Loucy (cell line): ENCODE data around the gene FAHD1.

Experiments
- H2AFZ ChIP-seq: fragments of 200-600 bp; sonication (generic); 2 replicates; pipeline ENCODE4 v1.6.0; 2016; ENCODE audit warnings: antibody characterized with exemption, mild to moderate bottlenecking, low read length, moderate library complexity
- H3F3A ChIP-seq: fragments of 200-600 bp; 2 replicates; pipeline ENCODE4 v1.6.0; 2016; ENCODE audit warnings: antibody characterized with exemption, low read depth, mild to moderate bottlenecking
- H3K27me3 ChIP-seq: fragments of 200-600 bp; sonication (generic); 2 replicates; pipeline ENCODE4 v1.6.1; 2014; ENCODE audit warnings: low read length, mild to moderate bottlenecking; ENCODE audit not compliant: insufficient read depth, poor library complexity, severe bottlenecking
- H3K36me3 ChIP-seq: fragments of 200-600 bp; sonication (generic); 2 replicates; pipeline ENCODE4 v1.6.1; 2016; ENCODE audit warnings: low read length; ENCODE audit not compliant: insufficient read depth
- H3K4me1 ChIP-seq: fragments of 200-600 bp; sonication (generic); 2 replicates; pipeline ENCODE4 v1.5.1; 2014; ENCODE audit warnings: low read length, mild to moderate bottlenecking; ENCODE audit not compliant: insufficient read depth, poor library complexity, severe bottlenecking
- H3K4me2 ChIP-seq: fragments of 200-600 bp; sonication (generic); 2 replicates; pipeline ENCODE4 v1.6.0; 2014; ENCODE audit warnings: antibody characterized with exemption, low read length, low read depth, mild to moderate bottlenecking; ENCODE audit not compliant: poor library complexity, severe bottlenecking
- H3K4me3 ChIP-seq: fragments of 200-600 bp; sonication (generic); 2 replicates; pipeline ENCODE4 v1.5.1; 2014; ENCODE audit warnings: low read length, mild to moderate bottlenecking, mixed read lengths; ENCODE audit not compliant: poor library complexity, severe bottlenecking
- H3K79me2 ChIP-seq: fragments of 200-600 bp; sonication (generic); 2 replicates; pipeline ENCODE4 v1.6.1; 2014; ENCODE audit warnings: low read length; ENCODE audit not compliant: insufficient read depth
- H3K9ac ChIP-seq: fragments of 200-600 bp; sonication (generic); 2 replicates; pipeline ENCODE4 v1.6.0; 2014; ENCODE audit warnings: mild to moderate bottlenecking, low read depth, low read length, moderate library complexity; ENCODE audit not compliant: poor library complexity, severe bottlenecking
- H3K9me2 ChIP-seq: fragments of 200-600 bp; sonication (generic); replicated peaks from 2 replicates; pipeline ENCODE4 v1.6.1; 2016; ENCODE audit warnings: low read depth, low read length, mixed read lengths
- H3K9me3 ChIP-seq: fragments of 200-600 bp; sonication (generic); 2 replicates; pipeline ENCODE4 v1.6.1; 2014; ENCODE audit warnings: mild to moderate bottlenecking, antibody characterized with exemption, low read length, low read depth; ENCODE audit not compliant: insufficient read depth
- H4K20me1 ChIP-seq: fragments of 200-600 bp; sonication (generic); 2 replicates; pipeline ENCODE4 v1.6.0; 2014; ENCODE audit warnings: antibody characterized with exemption, low read length, mild to moderate bottlenecking; ENCODE audit not compliant: insufficient read depth, poor library complexity, severe bottlenecking
- EZH2phosphoT487 ChIP-seq: fragments of 200-600 bp; IDR thresholded peaks from 2 replicates; pipeline ENCODE4 v1.6.1; 2018; ENCODE audit warnings: antibody characterized with exemption, mild to moderate bottlenecking, moderate library complexity, borderline replicate concordance
- TF ChIP-seq, protein P1 (sequence below): fragments of 200-600 bp; sonication (generic); conservative IDR thresholded peaks from 2 replicates; pipeline ENCODE4 v1.5.1; 2014; ENCODE audit warnings: mild to moderate bottlenecking, antibody characterized with exemption, low read length

The FAHD1 gene

GRCh38 chr16:1790611-1791255 is 36.3 kb upstream of the FAHD1 start:
- H3K4me1 ChIP-seq, result no peaks in the 10 kb centered on the region

GRCh38 chr16:1791256-1791942 is 35.6 kb upstream of the FAHD1 start:
- H3F3A ChIP-seq, result no peaks in the 10 kb centered on the region
- H3K4me1 ChIP-seq, result no peaks in the 10 kb centered on the region
- no peaks in the 10 kb centered on the region for H3K36me3 ChIP-seq
- H3K27me3 ChIP-seq, result no peaks in the 10 kb centered on the region
- no peak overlapping the region for H2AFZ ChIP-seq
- no peaks in the 10 kb centered on the region for H3K9me3 ChIP-seq
- no peaks in the 10 kb centered on the region for H4K20me1 ChIP-seq
- TF ChIP-seq EZH2phosphoT487, result no peak
- TF ChIP-seq, protein P1, sequence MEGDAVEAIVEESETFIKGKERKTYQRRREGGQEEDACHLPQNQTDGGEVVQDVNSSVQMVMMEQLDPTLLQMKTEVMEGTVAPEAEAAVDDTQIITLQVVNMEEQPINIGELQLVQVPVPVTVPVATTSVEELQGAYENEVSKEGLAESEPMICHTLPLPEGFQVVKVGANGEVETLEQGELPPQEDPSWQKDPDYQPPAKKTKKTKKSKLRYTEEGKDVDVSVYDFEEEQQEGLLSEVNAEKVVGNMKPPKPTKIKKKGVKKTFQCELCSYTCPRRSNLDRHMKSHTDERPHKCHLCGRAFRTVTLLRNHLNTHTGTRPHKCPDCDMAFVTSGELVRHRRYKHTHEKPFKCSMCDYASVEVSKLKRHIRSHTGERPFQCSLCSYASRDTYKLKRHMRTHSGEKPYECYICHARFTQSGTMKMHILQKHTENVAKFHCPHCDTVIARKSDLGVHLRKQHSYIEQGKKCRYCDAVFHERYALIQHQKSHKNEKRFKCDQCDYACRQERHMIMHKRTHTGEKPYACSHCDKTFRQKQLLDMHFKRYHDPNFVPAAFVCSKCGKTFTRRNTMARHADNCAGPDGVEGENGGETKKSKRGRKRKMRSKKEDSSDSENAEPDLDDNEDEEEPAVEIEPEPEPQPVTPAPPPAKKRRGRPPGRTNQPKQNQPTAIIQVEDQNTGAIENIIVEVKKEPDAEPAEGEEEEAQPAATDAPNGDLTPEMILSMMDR, result no peak
- H3K9ac ChIP-seq, result no peak overlapping the region
- H3K4me3 ChIP-seq, result no peak overlapping the region
- no peak overlapping the region for H3K4me2 ChIP-seq
- H3K9me2 ChIP-seq, result no peaks in the 10 kb centered on the region
- no peaks in the 10 kb centered on the region for H3K79me2 ChIP-seq

More at GRCh38 chr16:1790611-1791255, 36.3 kb upstream of the FAHD1 start:
- H3F3A ChIP-seq, result no peaks in the 10 kb centered on the region
- no peaks in the 10 kb centered on the region for H4K20me1 ChIP-seq
- H3K4me3 ChIP-seq, result no peak overlapping the region
- H3K9me2 ChIP-seq, result no peaks in the 10 kb centered on the region
- H3K27me3 ChIP-seq, result no peaks in the 10 kb centered on the region
- no peaks in the 10 kb centered on the region for H3K9me3 ChIP-seq
- H3K36me3 ChIP-seq, result no peaks in the 10 kb centered on the region
- no peak overlapping the region for H3K9ac ChIP-seq
- peaks cover 5% of the 10 kb centered on the region; the same call in 1 of the 2 replicates for H3K79me2 ChIP-seq
- H3K4me2 ChIP-seq, result no peak overlapping the region
- no peak for TF ChIP-seq EZH2phosphoT487
- TF ChIP-seq, protein P1, result no peak
- H2AFZ ChIP-seq, result no peak overlapping the region

DNA sequence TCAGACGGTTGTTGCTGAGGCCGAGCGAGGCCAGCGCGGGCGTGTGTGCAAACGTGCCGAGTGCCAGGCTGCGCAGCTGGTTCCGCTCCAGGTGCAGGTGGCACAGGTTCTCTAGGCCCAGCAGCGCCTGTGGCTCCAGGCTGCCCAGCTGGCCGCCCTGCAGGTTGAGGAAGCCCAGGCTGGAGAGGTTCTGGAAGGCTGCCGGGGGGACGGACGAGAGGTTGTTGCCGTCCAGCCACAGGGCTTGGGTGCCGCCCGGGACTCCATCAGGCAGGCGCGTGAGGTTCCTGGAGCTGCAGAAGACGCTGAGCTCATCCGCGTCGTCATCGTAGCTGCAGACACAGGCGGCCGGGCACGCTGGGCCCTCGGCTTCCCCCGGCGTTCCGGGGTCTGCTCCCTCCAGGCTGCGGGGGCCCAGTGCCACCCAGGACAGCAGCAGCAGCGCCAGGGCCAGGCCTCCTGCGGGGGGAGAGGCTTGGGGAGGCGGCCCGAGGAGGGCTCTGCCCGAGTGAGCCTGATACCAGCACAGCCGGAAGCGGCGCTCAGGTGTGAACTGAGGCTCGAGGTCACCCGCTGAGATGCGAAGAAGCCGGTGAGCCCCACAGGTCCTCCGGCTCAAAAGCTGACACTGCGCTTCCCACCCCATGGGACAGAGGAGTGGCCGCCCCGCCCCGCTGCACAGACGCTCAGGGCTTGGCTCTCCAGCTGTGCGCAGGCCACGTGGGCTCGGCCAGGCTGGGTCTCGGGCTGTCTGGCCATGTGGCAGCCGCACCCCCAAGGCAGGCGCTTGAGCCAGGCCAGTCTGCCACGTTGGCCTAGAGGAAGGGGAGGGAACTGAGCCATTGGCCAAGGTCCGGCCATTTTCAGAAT is 34.8 kb upstream of the FAHD1 start:
- no peak overlapping the region for H3K4me2 ChIP-seq
- H4K20me1 ChIP-seq, result no peaks in the 10 kb centered on the region
- H3K9me3 ChIP-seq, result no peaks in the 10 kb centered on the region
- H3K4me1 ChIP-seq, result no peaks in the 10 kb centered on the region
- no peak overlapping the region for H3K4me3 ChIP-seq
- no peaks in the 10 kb centered on the region for H3K27me3 ChIP-seq
- no peak for TF ChIP-seq EZH2phosphoT487
- TF ChIP-seq, protein P1, result no peak
- H3K36me3 ChIP-seq, result no peaks in the 10 kb centered on the region
- no peaks in the 10 kb centered on the region for H3K79me2 ChIP-seq
- H2AFZ ChIP-seq, result no peak overlapping the region
- no peaks in the 10 kb centered on the region for H3K9me2 ChIP-seq
- H3K9ac ChIP-seq, result no peak overlapping the region
- H3F3A ChIP-seq, result no peaks in the 10 kb centered on the region
